ENCODE measurements around the gene XKR7. TPM values are rescaled to one million over a fixed set of nuclear protein-coding genes. Genes with fewer than 3 reads are reported as not detected.

XKR7 gene
- total and polyA plus RNA-seq, 10 donors, result 0.02 to 0.21 (median 0.08) TPM; not detected in 2

DNA sequence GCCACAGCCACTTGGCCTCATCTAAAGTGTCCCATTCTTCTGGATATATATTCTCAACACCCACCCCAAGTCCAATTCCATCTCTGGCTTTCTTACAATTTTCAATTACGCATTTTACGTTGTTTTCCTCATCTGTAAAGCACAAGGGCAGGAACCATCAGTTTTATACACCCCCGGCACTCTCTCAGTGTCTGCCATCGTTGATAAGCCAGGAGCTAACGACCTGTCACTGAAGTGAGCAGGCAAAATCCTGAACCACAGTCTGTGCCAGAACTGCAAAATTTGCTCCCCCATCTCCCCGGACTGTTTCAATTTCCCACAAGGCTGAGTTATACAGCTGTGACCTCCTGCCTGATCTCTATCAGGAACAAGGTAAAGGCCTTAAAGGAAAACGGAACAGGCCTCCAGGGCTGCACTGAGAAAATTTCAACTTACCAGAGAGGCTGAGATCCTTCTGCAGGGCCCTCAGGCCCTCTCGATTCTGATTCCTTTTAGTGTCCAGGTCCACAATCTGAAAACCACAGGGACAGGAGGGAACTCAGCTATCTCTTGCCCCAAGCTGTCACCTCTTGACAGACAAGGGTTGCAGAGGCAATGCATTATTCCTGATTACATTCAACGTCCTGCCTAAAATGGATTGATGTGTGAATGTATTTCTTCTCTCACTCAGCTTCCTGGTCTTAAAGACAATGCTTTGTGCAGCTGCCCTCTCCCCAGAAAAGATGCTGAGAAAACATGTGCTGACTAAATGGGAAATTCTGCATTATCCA, 17.9 kb upstream of the XKR7 start:
- no peak for TF ChIP-seq POLR2AphosphoS5 (IDR thresholded peaks at IDR 0.05)
- TF ChIP-seq, protein P1, sequence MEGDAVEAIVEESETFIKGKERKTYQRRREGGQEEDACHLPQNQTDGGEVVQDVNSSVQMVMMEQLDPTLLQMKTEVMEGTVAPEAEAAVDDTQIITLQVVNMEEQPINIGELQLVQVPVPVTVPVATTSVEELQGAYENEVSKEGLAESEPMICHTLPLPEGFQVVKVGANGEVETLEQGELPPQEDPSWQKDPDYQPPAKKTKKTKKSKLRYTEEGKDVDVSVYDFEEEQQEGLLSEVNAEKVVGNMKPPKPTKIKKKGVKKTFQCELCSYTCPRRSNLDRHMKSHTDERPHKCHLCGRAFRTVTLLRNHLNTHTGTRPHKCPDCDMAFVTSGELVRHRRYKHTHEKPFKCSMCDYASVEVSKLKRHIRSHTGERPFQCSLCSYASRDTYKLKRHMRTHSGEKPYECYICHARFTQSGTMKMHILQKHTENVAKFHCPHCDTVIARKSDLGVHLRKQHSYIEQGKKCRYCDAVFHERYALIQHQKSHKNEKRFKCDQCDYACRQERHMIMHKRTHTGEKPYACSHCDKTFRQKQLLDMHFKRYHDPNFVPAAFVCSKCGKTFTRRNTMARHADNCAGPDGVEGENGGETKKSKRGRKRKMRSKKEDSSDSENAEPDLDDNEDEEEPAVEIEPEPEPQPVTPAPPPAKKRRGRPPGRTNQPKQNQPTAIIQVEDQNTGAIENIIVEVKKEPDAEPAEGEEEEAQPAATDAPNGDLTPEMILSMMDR (IDR thresholded peaks at IDR 0.05 in 8 of 11, conservative IDR thresholded peaks at IDR 0.05 in 3 of 11), result no peak
- TF ChIP-seq POLR2A (IDR thresholded peaks at IDR 0.05), result no peak
- intact Hi-C loops (cut with DNase I; ENCODE audit: low total_unique reads), result loop anchor here (10.0 kb wide), 1 partner anchor 95 kb away; no protein-coding TSS in a partner anchor
- Histone ChIP-seq H3K27me3 (replicated peaks in 1 of 7) (no peaks in the 10 kb centered on the region), H3K9me3 (peaks cover 0 to 7% (median 0%) of the 10 kb centered on the region in 8 donors), H3K4me1 (peaks cover 11 to 33% (median 25%) of the 10 kb centered on the region in 6 donors), H3K27ac (no peak overlapping the region), H3K4me3 (peak overlapping the region in 1 of 8 donors; percentile 87), H3K36me3 (peaks cover 8 to 53% (median 47%) of the 10 kb centered on the region in 6 donors)
- 77 to 88% (median 81%) methylated on average over 9 of the region's 9 CpGs for WGBS, 5 donors
- no peak for DNase-seq

DNA sequence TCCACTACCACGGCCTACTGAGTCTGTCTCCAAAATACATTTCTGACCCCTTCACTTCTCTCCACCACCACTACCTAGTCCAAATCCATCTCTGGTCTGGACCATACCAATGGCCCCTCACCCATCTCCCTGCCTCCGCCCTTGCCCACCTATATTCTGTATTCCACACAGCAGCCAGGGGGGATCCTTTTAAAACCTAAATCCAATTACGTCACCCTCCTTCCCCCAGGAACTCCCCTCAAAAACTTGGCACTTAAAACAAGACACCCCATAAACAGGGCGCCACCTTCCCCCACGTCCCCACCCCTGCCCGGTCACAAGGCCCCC, 16.8 kb upstream of the XKR7 start:
- H3K4me1 ChIP-seq, result peaks cover 11 to 33% (median 25%) of the 10 kb centered on the region in 6 donors
- H3K27ac ChIP-seq, result peak overlapping the region in 5 of 8 donors; percentile 77 to 92 (median 88)
- H3K9me3 ChIP-seq, result peaks cover 0 to 7% (median 0%) of the 10 kb centered on the region in 8 donors
- no peak for TF ChIP-seq POLR2AphosphoS5 (IDR thresholded peaks at IDR 0.05)
- TF ChIP-seq POLR2A (IDR thresholded peaks at IDR 0.05), result no peak
- TF ChIP-seq, protein P1 (IDR thresholded peaks at IDR 0.05 in 8 of 11, conservative IDR thresholded peaks at IDR 0.05 in 3 of 11), result no peak
- DNase-seq, result no peak
- intact Hi-C loops (cut with DNase I; ENCODE audit: low total_unique reads), result loop anchor here (10.0 kb wide), 1 partner anchor 96 kb away; no protein-coding TSS in a partner anchor
- peaks cover 3 to 42% (median 36%) of the 10 kb centered on the region in 6 donors for H3K36me3 ChIP-seq
- peak overlapping the region; percentile 76 to 97 (median 88) for H3K4me3 ChIP-seq
- WGBS, 5 donors, result 4 to 11% (median 8%) methylated on average over 6 of the region's 6 CpGs
- H3K27me3 ChIP-seq (replicated peaks in 1 of 7), result no peaks in the 10 kb centered on the region

GRCh38 chr20:31951530-31952453, 16.2 kb upstream of the XKR7 start, which contains the start of gene PDRG1:
PDRG1 (minus strand) TSS chr20:31952046; CDS start chr20:31951961, 85 bp downstream.
- peak within 1 kb of the TSS; percentile 72 to 92 (median 84) for H3K27ac ChIP-seq
- peak within 1 kb of the TSS; percentile 76 to 97 (median 88) for H3K4me3 ChIP-seq
- WGBS, 5 donors, result 0 to 1% (median 0%) methylated on average over 55 to 63 of the region's 63 CpGs
- H3K36me3 ChIP-seq, result peaks cover 3 to 35% (median 30%) of the 10 kb centered on the region in 6 donors
- peak; percentile 99 for DNase-seq
- peaks cover 11 to 33% (median 25%) of the 10 kb centered on the region in 6 donors for H3K4me1 ChIP-seq
- TF ChIP-seq, protein P1 (IDR thresholded peaks at IDR 0.05 in 8 of 11, conservative IDR thresholded peaks at IDR 0.05 in 3 of 11), result peak; percentile 87 to 99 (median 97)
- peak; percentile 94 to 95 (median 95) for TF ChIP-seq POLR2AphosphoS5 (IDR thresholded peaks at IDR 0.05)
- TF ChIP-seq POLR2A (IDR thresholded peaks at IDR 0.05), result no peak
- peaks cover 0 to 7% (median 0%) of the 10 kb centered on the region in 8 donors for H3K9me3 ChIP-seq
- intact Hi-C loops (cut with DNase I; ENCODE audit: low total_unique reads), result loop anchor here (10.0 kb wide), 1 partner anchor 97 kb away; no protein-coding TSS in a partner anchor
- peaks cover 0 to 6% (median 0%) of the 10 kb centered on the region in 7 donors for H3K27me3 ChIP-seq (replicated peaks in 1 of 7)

Measured in spleen (tissue), 11 donors.